HG03066 (cell line): ENCODE measurements around the gene TAF11L14.
"Not testable (repeated sequence)": the region's sequence is repeated elsewhere in the genome, so short reads cannot be mapped to it uniquely, and the experiment has no call there.

ENCODE experiments used
- ATAC-seq: cut with Tn5 transposase; IDR thresholded peaks from one replicate; pipeline ENCODE4 v1.9.1; 2021; ENCODE audit warnings: low read depth; ENCODE audit not compliant: unreplicated experiment

The TAF11L14 gene

GRCh38 chr5:17634160-17634559 lies at the start of gene TAF11L14:
TSS of gene TAF11L14 (plus strand) at chr5:17634460.
- no peak for ATAC-seq

GRCh38 chr5:17585658-17586057 lies 48.6 kb upstream of the TAF11L14 start, which contains the start of gene TAF11L7:
TSS of gene TAF11L7 (minus strand) at chr5:17585758.
- not testable (repeated sequence) for ATAC-seq

- not testable (repeated sequence) for ATAC-seq
Observed at GRCh38 chr5:17590860-17591259, 43.4 kb upstream of the TAF11L14 start, which contains the start of gene TAF11L8. TSS of gene TAF11L8 (minus strand) at chr5:17590960.

- not testable (repeated sequence) for ATAC-seq
Observed at GRCh38 chr5:17594255-17594654, 40.0 kb upstream of the TAF11L14 start, which contains the start of gene TAF11L9. TSS of gene TAF11L9 (minus strand) at chr5:17594394.

GRCh38 chr5:17597728-17598127 lies 36.5 kb upstream of the TAF11L14 start, which contains the start of gene TAF11L10:
TSS of gene TAF11L10 (minus strand) at chr5:17597828.
- ATAC-seq, result not testable (repeated sequence)

- not testable (repeated sequence) for ATAC-seq
Observed at GRCh38 chr5:17603880-17604279, 30.4 kb upstream of the TAF11L14 start, which contains the start of gene TAF11L11. TSS of gene TAF11L11 (plus strand) at chr5:17604183.

- no peak for ATAC-seq
Observed at GRCh38 chr5:17604951-17605350, 29.3 kb upstream of the TAF11L14 start.

GRCh38 chr5:17607461-17607860 lies 26.8 kb upstream of the TAF11L14 start:
- ATAC-seq, result not testable (repeated sequence)

- ATAC-seq, result not testable (repeated sequence)
Observed at GRCh38 chr5:17610092-17610491, 24.2 kb upstream of the TAF11L14 start, which contains the start of gene TAF11L12. TSS of gene TAF11L12 (plus strand) at chr5:17610392.

- no peak for ATAC-seq
Observed at GRCh38 chr5:17614872-17615605, 19.2 kb upstream of the TAF11L14 start.

GRCh38 chr5:17619354-17619753 lies 14.9 kb upstream of the TAF11L14 start:
- ATAC-seq, result no peak

GRCh38 chr5:17620627-17621026 lies 13.6 kb upstream of the TAF11L14 start:
- no peak for ATAC-seq

GRCh38 chr5:17625686-17626085 lies 8.6 kb upstream of the TAF11L14 start:
- no peak for ATAC-seq

GRCh38 chr5:17631788-17632187 lies 2.5 kb upstream of the TAF11L14 start, which contains the start of gene TAF11L13:
TSS of gene TAF11L13 (plus strand) at chr5:17632088.
- ATAC-seq, result not testable (repeated sequence)

- not testable (repeated sequence) for ATAC-seq
Observed at GRCh38 chr5:17649232-17649631, 15.0 kb downstream of the TAF11L14 start.

- ATAC-seq, result not testable (repeated sequence)
Observed at GRCh38 chr5:17655201-17655759, 21.0 kb downstream of the TAF11L14 start.

GRCh38 chr5:17655921-17656320 lies 21.7 kb downstream of the TAF11L14 start:
- ATAC-seq, result no peak

GRCh38 chr5:17663182-17663581 lies 28.9 kb downstream of the TAF11L14 start:
- ATAC-seq, result no peak

GRCh38 chr5:17665836-17666235 lies 31.6 kb downstream of the TAF11L14 start:
- ATAC-seq, result no peak

GRCh38 chr5:17666726-17667235 lies 32.5 kb downstream of the TAF11L14 start:
- ATAC-seq, result no peak

- ATAC-seq, result no peak
Observed at GRCh38 chr5:17670353-17670752, 36.1 kb downstream of the TAF11L14 start.
